ENCODE results near the gene SLC51A.

The SLC51A gene

DNA sequence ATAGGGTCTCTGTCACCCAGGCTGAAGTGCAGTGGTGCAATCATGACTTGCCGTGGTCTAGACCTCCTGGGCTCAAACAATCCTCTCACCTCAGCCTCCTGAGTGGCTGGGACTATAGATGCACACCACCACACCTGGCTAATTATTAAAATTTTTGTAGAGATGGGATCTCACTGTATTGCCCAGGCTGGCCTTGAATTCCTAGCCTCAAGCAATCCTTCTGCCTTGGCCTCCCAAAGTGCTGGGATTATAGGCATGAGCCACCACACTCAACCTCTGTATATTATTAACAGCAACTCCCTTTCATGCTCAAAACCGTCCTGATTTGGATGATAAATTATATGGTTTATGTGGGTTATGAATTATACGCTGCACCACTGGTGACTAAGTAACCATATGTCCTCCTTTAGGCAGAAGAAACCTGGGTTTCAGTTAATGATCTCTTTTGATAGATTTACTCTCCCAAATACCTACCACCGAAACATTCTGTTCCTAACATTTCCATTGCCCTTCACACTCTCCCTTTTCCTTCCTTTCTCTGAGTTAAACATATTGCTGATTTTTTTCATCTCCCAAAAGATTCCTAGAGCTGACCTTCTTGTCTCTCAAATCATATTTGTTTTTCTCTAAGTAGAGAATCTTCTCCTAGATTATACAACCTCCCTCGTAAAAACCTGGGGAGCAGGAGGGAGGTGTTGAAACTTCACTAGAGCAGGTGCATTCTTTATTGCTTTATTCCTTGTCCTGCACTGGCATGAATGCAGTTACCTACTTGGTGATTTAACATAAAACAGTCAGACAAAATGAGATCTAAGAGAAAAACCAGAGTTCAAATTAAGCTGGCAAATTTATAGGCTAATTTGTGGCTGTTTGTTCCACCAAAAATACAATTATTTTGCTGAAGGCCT is 38.3 kb downstream of the SLC51A start:
- Histone ChIP-seq H3K79me1 (ENCODE audit: low read length) (no peaks in the 10 kb centered on the region), H3K36me3 (ENCODE audit: control insufficient read depth in 1 of 2, insufficient read depth in 2 of 2, low read length in 2 of 2) (peaks cover 5 to 10% of the 10 kb centered on the region in 2 experiments), H3K9me3 (ENCODE audit: insufficient read depth, low read depth, low read length) (peaks cover 1% of the 10 kb centered on the region), H3K23ac (ENCODE audit: low read length) (no peak overlapping the region), H3K27ac (ENCODE audit: low read depth, low read length) (no peak overlapping the region), H2BK5ac (ENCODE audit: low read depth, low read length, poor library complexity) (no peak overlapping the region), H2BK12ac (ENCODE audit: low read length) (no peak overlapping the region), H4K12ac (ENCODE audit: low read depth, low read length) (no peak overlapping the region), H2AK5ac (ENCODE audit: low read length) (no peak overlapping the region), H3K4me2 (ENCODE audit: low read length) (no peak overlapping the region), H2AFZ (ENCODE audit: insufficient read depth, low read length, poor library complexity) (no peak overlapping the region), H3K27me3 (ENCODE audit: insufficient read depth, low read length) (no peaks in the 10 kb centered on the region), H3K4me3 (ENCODE audit: low read depth, low read length) (no peak overlapping the region), H3K18ac (ENCODE audit: low read length) (no peak overlapping the region), H3K4me1 (ENCODE audit: control insufficient read depth in 1 of 2, insufficient read depth in 2 of 2, low read length in 2 of 2) (no peaks in the 10 kb centered on the region), H3K4ac (ENCODE audit: low read depth, low read length) (no peak overlapping the region), H3K14ac (ENCODE audit: low read length) (no peak overlapping the region), H4K8ac (ENCODE audit: low read depth, low read length) (no peak overlapping the region), H4K91ac (ENCODE audit: low read depth, low read length) (no peak overlapping the region), H3K9ac (ENCODE audit: low read length) (no peak overlapping the region), H2BK120ac (ENCODE audit: insufficient read depth, low read length, poor library complexity) (no peak overlapping the region), H3K79me2 (ENCODE audit: control insufficient read depth, insufficient read depth, low read length, poor library complexity) (no peaks in the 10 kb centered on the region)
- no CpG with 5 or more reads among the region's 5 CpGs for WGBS (ENCODE audit: extremely low coverage, insufficient coverage, insufficient read length)
- peak; percentile 17 to 76 for DNase-seq

DNA sequence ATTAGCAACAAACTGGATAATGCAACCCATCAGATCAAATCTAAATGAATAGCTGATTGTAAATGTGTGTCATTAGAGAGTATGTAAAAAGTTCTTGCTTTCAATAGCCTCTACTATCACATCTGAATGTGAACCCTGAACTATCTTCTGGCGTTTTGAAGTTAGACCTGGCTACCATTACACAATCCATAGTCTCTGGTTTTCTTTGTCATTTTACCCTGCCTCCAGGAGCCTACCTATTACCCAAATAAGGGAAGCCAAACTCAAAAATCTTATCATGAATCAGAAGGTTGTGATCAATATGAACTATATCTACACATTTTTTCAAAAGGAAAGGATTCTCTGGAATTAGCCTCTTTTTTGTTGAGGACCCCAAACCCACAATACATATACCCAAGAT is 39.4 kb downstream of the SLC51A start:
- H3K79me1 ChIP-seq (ENCODE audit: low read length) = no peaks in the 10 kb centered on the region

DNA sequence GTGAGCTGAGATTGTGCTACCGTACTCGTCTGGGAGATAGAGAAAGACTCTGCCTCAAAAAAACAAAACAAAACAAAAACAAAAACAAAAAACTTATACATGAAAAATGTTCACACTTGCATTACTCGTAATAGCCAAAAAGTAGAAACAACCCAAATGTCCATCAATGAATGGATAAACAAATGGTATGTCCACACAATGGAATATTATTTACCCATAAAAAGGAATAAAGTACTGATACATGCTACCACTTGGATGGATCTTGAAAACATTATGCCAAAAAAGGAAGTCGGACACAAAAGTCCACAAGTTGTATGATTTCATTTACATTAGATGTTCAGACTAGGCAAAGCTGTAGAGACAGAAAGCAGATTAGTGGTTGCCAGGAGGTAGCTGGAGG is 44.5 kb downstream of the SLC51A start:
- no peaks in the 10 kb centered on the region for H3K27me3 ChIP-seq (ENCODE audit: insufficient read depth, low read length)

More for the DNA sequence above, 39.4 kb downstream of the SLC51A start:
- Histone ChIP-seq H3K79me2 (ENCODE audit: control insufficient read depth, insufficient read depth, low read length, poor library complexity) (no peaks in the 10 kb centered on the region), H3K27ac (ENCODE audit: low read depth, low read length) (no peak overlapping the region), H3K4me2 (ENCODE audit: low read length) (no peak overlapping the region), H3K9me3 (ENCODE audit: insufficient read depth, low read depth, low read length) (peaks cover 1% of the 10 kb centered on the region), H2AK5ac (ENCODE audit: low read length) (no peak overlapping the region), H2BK120ac (ENCODE audit: insufficient read depth, low read length, poor library complexity) (no peak overlapping the region), H3K4me3 (ENCODE audit: low read depth, low read length) (no peak overlapping the region), H4K12ac (ENCODE audit: low read depth, low read length) (no peak overlapping the region), H2AFZ (ENCODE audit: insufficient read depth, low read length, poor library complexity) (no peak overlapping the region), H3K36me3 (ENCODE audit: control insufficient read depth in 1 of 2, insufficient read depth in 2 of 2, low read length in 2 of 2) (peaks cover 7 to 13% of the 10 kb centered on the region in 2 experiments), H3K18ac (ENCODE audit: low read length) (no peak overlapping the region), H4K91ac (ENCODE audit: low read depth, low read length) (no peak overlapping the region), H3K4me1 (ENCODE audit: control insufficient read depth in 1 of 2, insufficient read depth in 2 of 2, low read length in 2 of 2) (no peaks in the 10 kb centered on the region), H2BK12ac (ENCODE audit: low read length) (no peak overlapping the region), H3K4ac (ENCODE audit: low read depth, low read length) (no peak overlapping the region), H3K23ac (ENCODE audit: low read length) (no peak overlapping the region), H3K14ac (ENCODE audit: low read length) (no peak overlapping the region), H3K9ac (ENCODE audit: low read length) (no peak overlapping the region), H4K8ac (ENCODE audit: low read depth, low read length) (no peak overlapping the region), H3K27me3 (ENCODE audit: insufficient read depth, low read length) (no peaks in the 10 kb centered on the region), H2BK5ac (ENCODE audit: low read depth, low read length, poor library complexity) (no peak overlapping the region)
- no CpG with 5 or more reads among the region's 1 CpG for WGBS (ENCODE audit: extremely low coverage, insufficient coverage, insufficient read length)
- DNase-seq = no peak

DNA sequence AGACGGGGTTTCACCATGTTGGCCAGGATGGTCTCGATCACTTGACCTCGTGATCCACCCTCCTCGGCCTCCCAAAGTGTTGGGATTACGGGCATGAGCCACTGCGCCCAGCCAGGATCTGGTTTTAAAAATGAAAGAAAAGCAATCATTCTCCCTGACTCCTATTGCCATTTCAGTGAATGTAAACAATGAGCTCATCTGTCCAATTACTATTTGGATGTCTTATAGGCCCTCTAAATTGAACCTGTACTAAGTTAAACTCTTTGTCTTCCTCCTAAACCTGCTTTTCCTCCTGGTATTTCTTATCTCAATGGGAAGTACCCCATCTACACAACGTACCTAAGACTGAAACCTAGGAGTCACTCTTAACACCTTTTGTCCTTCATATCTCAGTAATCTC is 47.5 kb downstream of the SLC51A start:
- Histone ChIP-seq H3K18ac (ENCODE audit: low read length) (no peak overlapping the region), H3K4ac (ENCODE audit: low read depth, low read length) (no peak overlapping the region), H4K12ac (ENCODE audit: low read depth, low read length) (no peak overlapping the region), H2BK12ac (ENCODE audit: low read length) (no peak overlapping the region), H3K14ac (ENCODE audit: low read length) (no peak overlapping the region), H3K4me2 (ENCODE audit: low read length) (no peak overlapping the region), H3K36me3 (ENCODE audit: control insufficient read depth in 1 of 2, insufficient read depth in 2 of 2, low read length in 2 of 2) (peaks cover 14 to 17% of the 10 kb centered on the region in 2 experiments), H2AFZ (ENCODE audit: insufficient read depth, low read length, poor library complexity) (no peak overlapping the region), H3K23ac (ENCODE audit: low read length) (no peak overlapping the region), H3K9me3 (ENCODE audit: insufficient read depth, low read depth, low read length) (no peaks in the 10 kb centered on the region), H3K4me1 (ENCODE audit: control insufficient read depth in 1 of 2, insufficient read depth in 2 of 2, low read length in 2 of 2) (no peaks in the 10 kb centered on the region), H3K79me2 (ENCODE audit: control insufficient read depth, insufficient read depth, low read length, poor library complexity) (no peaks in the 10 kb centered on the region), H3K9ac (ENCODE audit: low read length) (no peak overlapping the region), H3K79me1 (ENCODE audit: low read length) (no peaks in the 10 kb centered on the region), H3K27me3 (ENCODE audit: insufficient read depth, low read length) (no peaks in the 10 kb centered on the region), H4K91ac (ENCODE audit: low read depth, low read length) (no peak overlapping the region), H4K8ac (ENCODE audit: low read depth, low read length) (no peak overlapping the region), H2BK120ac (ENCODE audit: insufficient read depth, low read length, poor library complexity) (no peak overlapping the region), H3K4me3 (ENCODE audit: low read depth, low read length) (no peak overlapping the region), H2BK5ac (ENCODE audit: low read depth, low read length, poor library complexity) (no peak overlapping the region), H3K27ac (ENCODE audit: low read depth, low read length) (no peak overlapping the region), H2AK5ac (ENCODE audit: low read length) (no peak overlapping the region)
- WGBS (ENCODE audit: extremely low coverage, insufficient coverage, insufficient read length) = no CpG with 5 or more reads among the region's 7 CpGs
- DNase-seq = no peak

More for the DNA sequence above, 44.5 kb downstream of the SLC51A start:
- no peak overlapping the region for H3K14ac ChIP-seq (ENCODE audit: low read length)
- no peak overlapping the region for H2AFZ ChIP-seq (ENCODE audit: insufficient read depth, low read length, poor library complexity)
- H3K4me2 ChIP-seq (ENCODE audit: low read length) = no peak overlapping the region
- H3K23ac ChIP-seq (ENCODE audit: low read length) = no peak overlapping the region
- no peaks in the 10 kb centered on the region for H3K79me1 ChIP-seq (ENCODE audit: low read length)
- H4K91ac ChIP-seq (ENCODE audit: low read depth, low read length) = no peak overlapping the region
- H3K36me3 ChIP-seq (ENCODE audit: control insufficient read depth in 1 of 2, insufficient read depth in 2 of 2, low read length in 2 of 2) = peaks cover 6 to 15% of the 10 kb centered on the region in 2 experiments
- DNase-seq = no peak
- H3K27ac ChIP-seq (ENCODE audit: low read depth, low read length) = no peak overlapping the region
- no peak overlapping the region for H2BK5ac ChIP-seq (ENCODE audit: low read depth, low read length, poor library complexity)
- H3K9ac ChIP-seq (ENCODE audit: low read length) = no peak overlapping the region
- H2AK5ac ChIP-seq (ENCODE audit: low read length) = no peak overlapping the region
- H3K18ac ChIP-seq (ENCODE audit: low read length) = no peak overlapping the region
- H4K8ac ChIP-seq (ENCODE audit: low read depth, low read length) = no peak overlapping the region
- H3K4me1 ChIP-seq (ENCODE audit: control insufficient read depth in 1 of 2, insufficient read depth in 2 of 2, low read length in 2 of 2) = no peaks in the 10 kb centered on the region
- no peak overlapping the region for H4K12ac ChIP-seq (ENCODE audit: low read depth, low read length)
- H2BK120ac ChIP-seq (ENCODE audit: insufficient read depth, low read length, poor library complexity) = no peak overlapping the region
- no peak overlapping the region for H3K4ac ChIP-seq (ENCODE audit: low read depth, low read length)
- H3K79me2 ChIP-seq (ENCODE audit: control insufficient read depth, insufficient read depth, low read length, poor library complexity) = no peaks in the 10 kb centered on the region
- H3K9me3 ChIP-seq (ENCODE audit: insufficient read depth, low read depth, low read length) = no peaks in the 10 kb centered on the region
- no peak overlapping the region for H3K4me3 ChIP-seq (ENCODE audit: low read depth, low read length)
- no CpG with 5 or more reads among the region's 4 CpGs for WGBS (ENCODE audit: extremely low coverage, insufficient coverage, insufficient read length)
- no peak overlapping the region for H2BK12ac ChIP-seq (ENCODE audit: low read length)

All from trophoblast cell (in vitro differentiated cells and primary cell).